Stimulated activated CD8-positive, alpha-beta memory T cell treated with anti-CD3 and anti-CD28 coated beads, Interleukin-7, amount 100 ng/mL, for 48 hours (primary cell): ENCODE results near the gene HECTD3.
"Not testable (repeated sequence)": the region's sequence is repeated elsewhere in the genome, so short reads cannot be mapped to it uniquely, and the experiment has no call there.

Experiments
- DNase-seq, 2 donors: peaks; one replicate each; pipeline ENCODE4 v3.0.0-alpha.2; 2020; ENCODE audit warnings: low read depth in 1 of 2; ENCODE audit errors: extremely low read depth in 1 of 2

Gene HECTD3

DNA sequence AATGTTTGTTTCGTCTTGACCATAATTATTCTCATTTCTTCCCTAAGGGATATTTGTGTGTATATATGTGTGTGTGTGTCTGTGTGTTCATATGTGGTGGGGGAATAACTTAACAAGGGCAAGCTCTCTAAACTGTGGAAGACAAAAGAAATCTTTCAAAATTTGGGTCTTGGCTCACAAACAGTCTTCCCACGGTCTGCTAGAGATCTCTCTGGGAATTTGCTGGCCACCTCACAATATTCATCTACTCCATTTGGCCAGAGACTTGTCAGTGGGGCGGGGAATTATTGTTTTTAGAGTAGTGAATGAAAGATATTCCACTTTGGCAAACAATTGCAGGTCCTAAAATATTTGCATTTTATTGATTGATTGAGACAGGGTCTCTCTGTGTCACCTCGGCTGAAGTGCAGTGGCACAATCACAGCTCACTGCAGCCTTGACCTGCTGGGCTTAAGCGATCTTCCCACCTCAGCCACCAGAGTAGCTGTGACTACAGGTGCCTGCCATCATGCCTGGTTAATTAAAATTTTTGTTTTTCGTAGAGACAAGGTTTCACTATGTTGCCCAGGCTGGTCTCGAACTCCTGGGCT is 16.7 kb downstream of the HECTD3 start:
- no peak for DNase-seq

DNA sequence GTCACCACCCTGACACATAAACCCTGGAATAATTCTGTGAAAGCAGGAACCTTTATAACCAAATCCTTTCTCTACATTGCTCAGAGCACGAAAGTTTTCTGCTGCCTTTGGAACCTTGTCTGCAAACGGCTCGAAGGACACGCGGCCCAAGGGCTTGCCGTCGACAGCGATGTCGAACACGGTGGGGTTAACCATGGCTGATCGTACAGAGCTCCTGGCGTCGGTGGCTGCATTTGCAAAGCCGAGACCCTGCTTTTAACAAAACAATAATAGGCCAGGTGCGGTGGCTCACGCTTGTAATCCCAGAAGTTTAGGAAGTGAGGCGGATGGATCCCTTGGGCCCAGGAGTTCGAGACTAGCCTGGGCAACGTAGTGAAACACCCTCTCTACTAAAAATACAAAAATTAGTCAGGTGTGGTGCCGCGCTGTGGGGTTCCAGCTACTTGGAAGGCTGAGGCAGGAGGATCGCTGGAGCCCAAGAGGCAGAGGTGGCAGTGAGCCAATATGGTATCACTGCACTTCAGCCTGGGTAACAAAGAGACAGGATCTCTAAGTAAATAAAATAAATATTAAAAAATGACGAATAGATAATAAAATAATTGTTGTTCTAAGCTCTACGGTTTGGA is 22.5 kb downstream of the HECTD3 start:
- no peak for DNase-seq

DNA sequence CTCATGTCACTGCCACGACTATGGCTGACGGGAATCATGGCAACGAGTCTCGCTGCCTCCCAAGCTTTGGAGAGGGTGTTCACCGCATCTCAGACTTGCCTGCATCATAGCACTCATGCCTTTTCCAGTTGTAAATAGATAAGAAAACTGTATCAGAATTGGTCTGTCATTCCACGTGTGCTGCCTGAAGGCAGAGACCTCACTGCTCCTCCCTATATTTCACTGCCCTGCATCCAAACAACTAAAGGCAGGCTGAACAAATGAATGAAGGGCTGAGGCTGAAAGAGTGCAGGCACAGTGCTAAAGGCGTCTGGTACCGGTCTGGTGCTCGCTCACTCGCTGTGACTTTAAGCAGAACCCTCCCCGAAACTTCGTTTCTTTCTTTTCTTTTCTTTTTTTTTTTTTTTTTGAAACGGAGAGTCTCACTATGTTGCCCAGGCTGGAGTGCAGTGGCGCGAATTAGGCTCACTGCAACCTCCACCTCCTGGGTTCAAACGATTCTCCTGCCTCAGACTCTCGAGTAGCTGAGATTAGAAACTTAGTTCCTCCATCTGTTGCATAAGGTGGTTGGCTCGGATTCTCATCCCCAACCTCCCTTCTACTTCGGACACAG is 25.3 kb downstream of the HECTD3 start:
- no peak for DNase-seq

DNA sequence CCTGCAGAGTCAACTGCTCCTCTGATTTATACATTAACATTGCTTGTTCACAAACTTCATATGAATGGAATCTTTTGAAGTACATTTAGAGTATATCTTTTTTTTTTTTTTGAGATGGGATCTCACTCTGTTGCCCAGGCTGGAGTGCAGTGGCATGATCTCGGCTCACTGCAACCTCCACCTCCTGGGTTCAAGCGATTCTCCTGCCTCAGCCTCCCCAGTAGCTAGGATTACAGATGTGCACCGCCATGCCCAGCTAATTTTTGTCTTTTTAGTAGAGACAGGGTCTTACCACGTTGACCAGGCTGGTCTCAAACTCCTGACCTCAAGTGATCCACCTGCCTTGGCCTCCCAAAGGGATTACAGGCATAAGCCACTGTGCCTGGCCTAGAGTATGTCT is 33.8 kb downstream of the HECTD3 start:
- not testable (repeated sequence) for DNase-seq

DNA sequence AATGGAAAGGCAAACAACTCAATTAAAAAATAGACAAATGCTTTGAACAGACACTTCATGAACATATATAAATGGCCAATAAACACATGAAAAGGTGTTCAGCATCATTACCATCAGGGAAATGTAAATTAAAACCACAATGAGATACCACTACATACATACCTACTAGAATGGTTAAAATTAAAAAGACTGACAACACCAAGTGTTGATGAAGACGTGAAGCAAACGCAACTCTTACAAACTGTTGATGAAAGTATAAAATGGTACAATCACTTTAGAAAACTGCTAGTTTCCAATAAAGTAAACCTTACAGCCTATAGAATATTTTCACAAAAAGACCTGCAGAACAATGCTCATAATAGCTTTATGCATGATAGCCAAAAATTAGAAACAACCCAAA is 34.9 kb downstream of the HECTD3 start:
- DNase-seq, result no peak

DNA sequence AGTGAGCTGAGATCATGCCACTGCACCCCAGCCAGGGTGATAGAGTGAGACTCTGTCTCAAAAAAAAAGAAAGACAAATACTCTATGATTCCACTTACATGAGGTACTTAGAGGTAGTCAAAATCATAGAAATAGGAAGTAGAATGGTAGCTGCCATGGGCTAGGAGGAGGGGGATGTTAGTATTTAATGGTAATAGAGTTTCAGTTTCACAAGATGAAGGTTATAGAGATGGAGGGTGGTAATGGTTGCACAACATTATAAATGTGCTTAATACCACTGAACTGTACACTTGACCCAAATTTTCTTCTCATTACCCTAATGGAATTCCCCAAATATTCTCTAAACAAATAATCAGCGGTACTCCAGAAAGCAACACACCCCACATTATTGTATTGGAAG is 37.5 kb downstream of the HECTD3 start:
- no peak for DNase-seq

DNA sequence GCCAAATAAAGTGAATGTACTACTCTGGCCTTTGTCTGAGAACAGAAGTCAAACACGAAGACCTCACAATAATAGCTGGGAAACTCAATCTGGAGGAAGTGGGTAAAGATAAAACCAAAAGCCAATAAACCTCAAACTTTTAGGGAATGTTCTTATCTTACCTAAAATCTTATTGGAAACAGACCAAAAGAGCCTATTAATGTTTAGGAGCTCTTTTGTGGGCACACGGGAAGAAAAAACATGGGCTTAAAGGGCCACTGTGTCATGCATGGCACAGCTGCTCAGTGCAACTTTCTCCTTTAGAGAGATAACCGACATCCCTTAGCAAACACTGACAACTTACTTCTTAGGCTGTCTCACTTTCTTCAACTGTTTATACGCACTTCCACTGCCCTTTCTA is 40.8 kb downstream of the HECTD3 start:
- no peak for DNase-seq

DNA sequence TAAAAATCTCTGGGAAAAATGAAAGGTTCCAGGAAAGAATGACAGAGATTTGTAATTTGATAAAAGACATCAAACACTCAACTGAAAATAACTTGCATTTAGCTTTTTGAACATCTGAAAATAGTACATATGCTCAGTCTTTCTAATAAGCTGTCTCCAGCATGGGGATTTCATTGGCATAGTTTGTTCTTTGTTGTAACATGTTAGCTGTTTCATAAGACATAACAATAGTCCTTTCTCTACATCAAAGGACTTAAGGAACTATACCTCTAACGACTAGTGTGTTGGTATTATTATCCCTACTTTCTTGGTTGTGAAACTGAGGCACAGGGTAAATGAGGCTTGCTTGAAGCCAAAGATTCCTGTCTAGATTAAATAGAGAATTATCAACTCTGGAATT is 46.7 kb downstream of the HECTD3 start:
- no peak for DNase-seq

DNA sequence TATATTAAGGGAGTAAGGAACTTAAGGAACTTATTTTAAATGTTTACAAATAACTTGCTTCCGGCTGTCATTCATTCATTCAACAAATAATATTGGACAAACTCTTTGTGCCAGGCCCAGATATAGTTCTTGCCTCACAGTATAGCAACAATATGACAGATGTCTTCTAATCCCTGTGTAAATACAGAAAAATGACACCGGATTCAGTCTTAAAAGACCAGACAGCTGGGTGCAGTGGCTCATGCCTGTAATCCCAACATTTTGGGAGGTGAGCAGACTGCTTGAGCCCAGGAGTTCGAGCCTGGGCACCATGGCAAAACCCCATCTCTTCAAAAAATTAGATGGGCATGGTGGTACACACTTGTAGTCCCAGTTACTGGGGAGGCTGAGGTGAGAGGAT is 48.4 kb downstream of the HECTD3 start:
- no peak for DNase-seq

DNA sequence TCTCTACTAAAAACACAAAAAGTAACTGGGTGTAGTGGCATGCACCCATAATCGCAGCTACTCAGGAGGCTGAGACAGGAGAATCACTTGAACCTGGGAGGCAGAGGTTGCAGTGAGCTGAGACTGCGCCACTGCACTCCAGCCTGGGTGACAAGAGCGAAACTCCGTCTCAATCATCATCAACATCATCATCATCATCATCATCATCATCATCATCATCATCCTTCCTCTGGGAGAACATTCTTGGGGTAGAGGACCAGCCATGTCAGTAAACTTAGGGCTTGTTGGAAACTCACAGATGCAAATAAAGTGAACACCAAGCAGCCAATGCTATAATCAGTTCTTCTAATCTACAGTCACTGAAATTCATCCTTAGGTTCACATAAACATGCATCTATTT is 49.1 kb downstream of the HECTD3 start:
- not testable (repeated sequence) for DNase-seq

DNA sequence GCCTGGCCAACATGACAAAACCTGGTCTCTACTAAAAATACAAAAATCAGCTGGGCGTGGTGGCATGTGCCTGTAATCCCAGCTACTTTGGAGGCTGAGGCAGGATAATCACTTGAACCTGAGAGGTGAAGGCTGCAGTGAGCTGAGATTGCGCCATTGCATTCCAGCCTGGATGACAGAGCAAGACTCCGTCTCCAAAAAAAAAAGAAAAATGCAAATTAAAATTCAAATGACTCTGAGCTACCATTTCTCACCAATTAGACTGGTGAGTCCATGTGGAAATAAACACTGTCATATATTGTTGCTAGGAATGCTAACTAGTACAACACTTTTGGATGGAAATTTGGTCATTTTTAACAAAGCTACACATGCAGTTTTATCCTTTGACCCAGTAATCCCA is 53.6 kb downstream of the HECTD3 start:
- DNase-seq, result not testable (repeated sequence)

DNA sequence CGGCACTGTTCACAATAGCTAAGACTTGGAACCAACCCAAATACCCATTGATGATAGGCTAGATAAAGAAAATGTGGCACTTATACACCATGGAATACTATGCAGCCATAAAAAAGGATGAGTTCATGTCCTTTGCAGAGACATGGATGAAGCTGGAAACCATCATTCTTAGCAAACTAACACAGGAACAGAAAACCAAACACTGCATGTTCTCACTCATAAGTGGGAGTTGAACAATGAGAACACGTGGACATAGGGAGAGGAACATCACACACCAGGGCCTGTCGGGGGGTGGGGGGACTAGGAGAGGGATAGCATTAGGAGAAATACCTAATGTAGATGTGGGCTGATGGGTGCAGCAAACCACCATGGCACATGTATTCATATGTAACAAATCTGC is 55.0 kb downstream of the HECTD3 start:
- DNase-seq, result not testable (repeated sequence)
